GM18867 (cell line): ENCODE data around the gene SMAD1.
A peak's percentile ranks its signal among the peaks of the same experiment; 100 is the strongest.

Experiments
- ATAC-seq: cut with Tn5 transposase; IDR thresholded peaks from one replicate; pipeline ENCODE4 v1.9.1; 2021; ENCODE audit warnings: mild to moderate bottlenecking, moderate library complexity; ENCODE audit not compliant: unreplicated experiment

Gene SMAD1

DNA sequence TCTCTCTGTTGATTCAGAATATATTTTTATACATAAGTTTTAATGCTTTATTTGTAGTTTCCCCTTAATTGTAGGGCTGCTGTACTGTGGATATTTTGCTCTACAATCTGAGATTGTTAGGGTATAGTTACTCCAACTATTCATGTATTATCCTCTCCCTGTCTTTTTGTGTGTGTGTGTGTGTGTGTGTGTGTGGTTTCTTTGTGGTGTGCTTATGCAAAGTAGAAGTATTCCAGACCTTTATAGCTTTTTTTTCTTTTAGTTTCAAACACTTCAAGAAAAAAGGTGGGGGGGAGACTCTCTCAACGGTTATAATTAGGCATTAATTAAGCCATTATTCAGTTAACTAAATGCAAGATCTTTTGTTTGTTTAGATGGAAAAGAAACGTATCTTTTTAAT lies 6.7 kb downstream of the SMAD1 start:
- no peak for ATAC-seq

DNA sequence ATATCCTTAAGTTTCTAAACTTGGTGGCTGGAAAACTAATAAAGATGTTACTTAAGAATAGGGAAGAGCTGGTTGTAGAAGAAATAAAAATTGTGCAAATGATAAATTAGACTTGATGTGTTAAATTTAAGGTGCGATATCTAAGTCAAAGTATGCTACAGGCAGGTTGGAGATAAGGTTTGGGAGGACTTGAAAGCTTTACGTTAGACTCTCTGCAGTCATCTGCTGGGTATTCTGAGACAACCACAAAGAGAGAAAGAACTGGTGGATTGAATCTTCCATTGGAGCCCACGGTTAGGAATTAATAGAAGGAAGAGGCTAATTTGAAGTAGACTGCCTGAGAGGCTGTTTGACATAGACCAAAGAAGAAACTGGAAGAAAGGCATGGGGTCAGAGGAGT lies 7.9 kb downstream of the SMAD1 start:
- ATAC-seq = no peak

DNA sequence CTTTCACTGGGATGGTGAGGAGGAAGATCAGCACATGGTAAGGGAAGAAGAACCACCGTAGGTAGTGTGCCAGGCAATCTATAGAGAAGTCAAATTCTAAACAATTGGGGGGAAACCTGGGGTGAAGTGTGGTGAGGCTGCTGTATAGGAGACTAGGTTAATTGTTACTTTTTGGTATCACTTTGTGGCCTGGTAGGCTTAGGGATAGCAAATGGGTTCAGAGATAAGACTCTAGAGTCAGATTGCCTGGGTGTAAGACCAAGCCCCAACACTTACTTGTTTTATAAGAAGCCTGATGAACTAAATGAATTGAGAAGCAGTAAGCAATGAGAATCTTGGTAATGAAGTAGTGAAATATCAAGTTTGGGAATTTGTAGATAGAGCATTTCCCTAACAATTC lies 8.7 kb downstream of the SMAD1 start:
- ATAC-seq = no peak

DNA sequence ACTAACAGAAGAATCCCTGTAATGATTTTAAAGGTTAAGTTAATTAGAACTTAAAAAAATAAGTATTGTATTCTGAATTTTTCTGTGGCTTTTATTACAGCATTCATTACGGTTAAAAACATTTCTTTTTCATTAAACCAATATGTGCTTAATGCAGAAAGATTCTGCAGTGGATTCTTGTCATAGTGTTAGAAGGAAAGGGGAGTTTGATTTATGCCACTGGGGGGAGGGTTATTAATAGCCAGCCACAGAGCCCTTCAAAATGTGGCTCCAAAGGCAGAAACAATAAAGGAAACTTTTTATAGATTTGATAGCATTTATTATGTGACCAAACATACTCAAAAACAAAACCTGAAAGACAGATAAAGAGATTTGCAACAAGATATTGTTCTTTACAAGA lies 9.1 kb downstream of the SMAD1 start:
- ATAC-seq = no peak

DNA sequence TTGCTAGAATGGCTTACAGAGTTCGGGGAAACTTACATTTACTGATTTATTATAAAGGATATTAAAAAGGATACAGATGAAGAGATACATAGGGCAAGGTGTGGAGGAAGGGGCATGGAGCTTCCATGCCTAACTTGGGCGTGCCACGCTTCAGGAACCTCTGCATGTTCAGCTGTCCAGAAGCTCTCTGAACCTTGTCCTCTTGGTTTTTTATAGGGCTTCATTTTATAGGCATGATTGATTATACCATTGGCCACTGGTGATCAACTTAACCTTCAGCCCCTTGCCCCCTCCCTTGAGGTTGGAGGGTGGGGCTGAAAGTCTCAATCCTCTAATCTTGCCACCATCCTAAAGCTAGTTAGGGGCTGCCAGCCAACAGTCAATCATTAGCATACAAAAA lies 10.7 kb downstream of the SMAD1 start:
- ATAC-seq = no peak

DNA sequence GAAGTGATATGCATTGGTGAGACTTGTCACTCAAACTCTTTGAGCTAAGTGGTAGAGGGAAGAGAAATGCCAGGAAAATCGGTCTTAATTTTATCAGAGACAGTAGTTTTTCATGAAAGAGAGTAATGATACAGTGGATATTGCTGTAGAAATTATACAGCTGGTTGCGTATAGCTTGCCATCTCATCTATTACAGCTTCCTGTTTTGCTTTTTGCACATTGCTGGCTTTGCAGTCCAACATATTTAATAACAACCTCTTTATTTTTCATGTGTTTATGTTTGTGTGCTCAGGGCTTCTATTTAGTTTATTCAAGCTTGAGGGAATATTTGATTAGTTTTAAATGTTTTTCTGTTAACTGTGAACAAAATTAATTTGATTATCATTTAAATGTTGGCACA lies 11.5 kb downstream of the SMAD1 start:
- ATAC-seq = no peak

DNA sequence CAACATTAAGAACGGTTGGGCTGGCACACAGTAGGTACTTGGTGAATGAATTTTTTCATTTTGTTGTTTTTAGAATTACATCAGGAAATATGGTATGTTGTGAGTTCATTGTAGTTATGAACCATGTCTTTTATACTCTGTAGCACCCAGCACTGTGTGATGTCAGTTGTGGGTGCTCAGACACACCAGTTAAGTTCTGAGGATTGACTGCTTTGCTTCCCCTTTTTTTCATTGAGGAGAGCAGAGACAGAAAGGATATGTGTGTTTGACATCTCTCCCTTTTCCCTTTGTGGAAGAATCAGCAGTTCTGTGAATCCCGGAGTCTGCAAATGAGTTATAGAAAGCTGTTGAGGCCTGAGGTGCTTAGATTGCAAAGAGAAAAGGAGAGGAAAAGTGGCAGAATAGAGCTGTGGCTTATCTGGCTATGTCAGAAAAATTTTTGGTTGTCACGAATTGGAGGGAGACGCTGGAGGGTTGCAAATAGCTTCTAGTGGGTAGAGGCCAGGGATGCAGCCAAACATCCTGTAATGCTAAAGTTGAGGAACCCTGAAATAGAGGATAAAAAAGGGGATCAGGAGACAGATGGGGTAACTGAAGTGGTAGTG lies 13.1 kb downstream of the SMAD1 start:
- no peak for ATAC-seq

DNA sequence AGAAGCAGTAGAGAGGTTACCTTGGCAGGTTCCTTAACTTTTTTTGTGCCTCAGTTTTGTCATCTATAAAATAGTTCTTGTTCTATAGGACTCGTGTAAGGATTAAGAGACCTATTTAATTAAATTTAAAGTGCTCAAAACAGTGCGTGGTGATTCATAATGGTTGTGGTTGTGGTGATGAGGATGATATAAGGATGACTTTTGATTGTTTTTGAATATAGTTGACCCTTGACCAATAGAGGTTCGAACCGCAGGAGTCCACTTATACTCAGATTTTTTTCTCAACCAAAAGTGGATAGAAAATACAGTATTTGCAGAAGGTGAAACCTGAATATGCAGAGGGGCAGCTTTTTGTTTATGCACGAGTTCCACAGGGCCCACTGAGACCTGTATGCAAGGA lies 14.6 kb downstream of the SMAD1 start:
- no peak for ATAC-seq

DNA sequence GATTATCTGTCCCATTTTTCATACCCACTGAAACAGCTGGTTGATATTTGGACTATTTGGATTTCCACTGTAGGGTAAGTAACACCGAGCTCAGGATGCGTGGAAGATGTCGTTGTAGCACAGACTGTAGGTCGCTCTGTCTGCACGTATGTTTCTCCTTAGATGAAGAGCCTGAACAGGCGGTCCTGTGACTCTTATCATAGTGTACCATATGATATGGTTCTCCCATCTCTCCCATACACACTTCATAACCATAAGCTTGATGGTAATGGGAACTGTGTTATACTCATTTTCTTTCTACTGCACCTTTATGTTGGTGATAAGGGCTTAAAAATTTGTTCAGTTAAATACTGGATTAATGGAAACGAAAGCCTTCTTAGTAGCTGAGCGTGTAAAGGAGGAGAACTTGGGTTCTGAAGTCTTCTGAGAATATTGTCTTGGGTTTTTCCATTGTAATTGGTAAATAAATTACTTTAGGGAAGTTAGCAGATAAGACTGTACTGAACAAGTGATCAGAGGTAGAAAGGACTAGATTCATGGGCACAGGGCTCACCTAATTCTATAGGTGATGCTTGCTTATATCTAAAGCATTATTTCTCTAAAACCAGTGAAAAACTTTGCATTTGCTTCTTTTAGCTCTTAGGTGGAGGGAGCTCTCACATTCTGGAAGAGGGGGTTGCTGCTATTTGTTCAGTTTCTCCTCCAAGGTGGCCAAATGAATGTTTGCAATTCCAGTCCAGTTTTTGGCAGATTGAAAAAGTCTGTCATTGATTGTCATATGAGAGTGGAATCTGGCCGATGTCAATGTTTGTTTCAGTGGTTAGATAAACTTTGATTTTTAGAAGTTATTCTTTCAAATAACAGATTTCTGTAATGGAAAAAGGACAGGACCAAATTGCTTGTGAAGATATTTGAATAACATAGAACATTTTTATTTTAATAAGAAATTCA lies 15.8 kb downstream of the SMAD1 start:
- no peak for ATAC-seq

DNA sequence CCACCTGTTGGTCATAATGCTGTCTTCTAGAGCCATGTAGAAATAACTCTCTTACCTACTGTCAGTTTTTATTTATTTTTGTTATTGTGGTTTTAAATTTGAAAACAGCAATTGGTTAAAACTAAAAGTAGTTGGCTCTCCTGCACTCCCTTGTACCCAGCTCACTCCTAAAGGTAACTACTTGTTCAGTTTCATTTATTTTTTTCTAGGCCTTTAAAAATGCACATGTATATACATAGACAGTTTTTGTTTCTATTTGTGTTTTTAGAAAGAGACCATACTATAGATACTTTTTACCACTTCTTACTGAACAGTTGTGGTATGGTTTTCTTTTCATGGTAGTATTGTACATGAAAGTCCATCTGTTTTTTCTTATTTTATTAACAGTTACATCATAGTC lies 16.8 kb downstream of the SMAD1 start:
- ATAC-seq = peak; percentile 77

DNA sequence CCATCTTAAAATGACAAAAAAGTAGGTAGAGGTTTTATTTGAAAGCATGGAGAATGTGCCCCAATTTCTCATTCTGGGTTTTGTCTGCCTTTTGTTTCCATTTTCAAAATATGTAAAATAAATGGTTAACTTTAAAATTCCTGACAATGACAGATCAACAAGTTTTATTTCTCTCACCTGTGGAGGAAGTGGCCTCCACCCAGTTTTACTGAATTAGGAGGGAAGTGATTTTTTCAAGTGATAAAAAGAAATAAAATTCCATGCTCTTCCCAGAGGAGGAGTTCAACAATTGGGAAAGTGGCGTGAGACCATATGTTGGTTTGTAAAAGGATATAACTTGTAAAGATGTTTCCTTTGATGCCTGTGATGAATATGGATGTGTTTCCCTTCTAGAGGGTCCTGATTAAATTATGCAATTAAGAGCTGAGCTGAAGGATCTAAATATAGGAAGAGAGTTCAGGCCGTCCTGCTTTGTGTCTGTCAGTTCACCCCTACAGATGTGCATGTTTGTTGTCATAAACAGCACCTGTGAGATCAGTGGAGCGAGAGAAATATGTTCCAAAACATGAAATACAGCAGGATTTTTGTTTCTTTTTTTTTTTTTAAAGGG lies 19.5 kb downstream of the SMAD1 start:
- ATAC-seq = peak; percentile 53

DNA sequence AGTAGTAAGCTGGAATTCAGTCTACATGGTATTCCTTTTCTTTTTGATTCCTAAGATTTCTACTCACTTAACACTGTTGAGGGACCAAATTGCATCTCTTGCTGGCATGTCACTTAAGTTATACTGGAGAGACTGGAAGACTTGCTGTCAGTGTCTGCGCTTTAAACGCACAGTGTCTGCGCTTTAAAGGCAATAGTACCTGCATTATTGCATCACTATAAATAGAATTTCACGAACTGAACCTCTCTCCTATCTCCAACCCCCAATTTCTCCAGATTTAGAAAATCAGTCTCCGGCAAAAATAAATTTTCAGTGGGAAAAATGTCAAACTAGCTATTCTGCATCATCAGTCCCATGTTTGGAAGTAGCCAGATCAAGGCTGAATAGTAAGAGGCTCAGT lies 21.2 kb downstream of the SMAD1 start:
- no peak for ATAC-seq

DNA sequence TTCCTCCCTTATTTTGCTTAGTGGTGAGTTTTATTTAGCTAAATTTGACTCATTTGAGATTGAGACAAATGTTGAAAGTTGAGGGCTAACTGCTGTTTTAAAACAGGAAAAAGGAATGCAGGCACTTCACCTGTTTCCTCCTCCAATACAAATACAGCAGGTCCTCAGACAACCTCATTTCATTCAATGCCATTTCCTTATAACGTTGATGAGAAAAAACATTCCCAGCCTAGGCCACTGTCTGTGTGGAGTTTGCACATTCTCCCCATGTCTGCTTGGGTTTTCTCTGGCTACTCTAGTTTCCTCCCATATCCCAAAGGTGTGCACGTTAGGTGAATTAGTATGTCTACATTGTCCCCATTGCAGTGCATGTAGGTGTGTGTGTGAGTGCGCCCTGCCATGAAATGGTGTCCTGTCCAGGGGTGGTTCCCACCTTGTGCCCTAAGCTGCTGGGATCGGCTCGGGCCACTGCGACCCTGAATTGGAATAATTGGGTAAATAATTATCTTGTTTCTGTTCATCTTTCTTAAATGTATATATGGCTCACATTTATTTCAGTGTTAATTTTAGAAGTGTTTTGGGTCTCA lies 21.9 kb downstream of the SMAD1 start:
- ATAC-seq = no peak

DNA sequence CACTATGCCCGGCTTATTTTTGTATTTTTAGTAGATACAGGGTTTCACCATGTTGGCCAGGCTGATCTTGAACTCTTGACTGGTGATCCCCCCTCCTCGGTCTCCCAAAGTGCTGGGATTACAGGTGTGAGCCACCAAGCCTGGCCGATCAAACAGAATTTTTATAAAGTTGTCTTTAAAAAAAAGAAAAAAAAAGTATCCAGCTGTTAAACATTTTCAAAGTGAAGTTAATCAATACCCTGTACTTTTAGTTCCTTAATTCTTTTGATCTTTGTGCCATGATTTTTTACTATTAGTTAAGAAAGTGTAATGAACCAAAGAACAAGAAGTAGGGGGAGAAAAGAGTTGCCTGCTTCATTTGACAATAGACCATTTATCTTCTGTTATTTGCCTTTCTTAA lies 24.3 kb downstream of the SMAD1 start:
- no peak for ATAC-seq

DNA sequence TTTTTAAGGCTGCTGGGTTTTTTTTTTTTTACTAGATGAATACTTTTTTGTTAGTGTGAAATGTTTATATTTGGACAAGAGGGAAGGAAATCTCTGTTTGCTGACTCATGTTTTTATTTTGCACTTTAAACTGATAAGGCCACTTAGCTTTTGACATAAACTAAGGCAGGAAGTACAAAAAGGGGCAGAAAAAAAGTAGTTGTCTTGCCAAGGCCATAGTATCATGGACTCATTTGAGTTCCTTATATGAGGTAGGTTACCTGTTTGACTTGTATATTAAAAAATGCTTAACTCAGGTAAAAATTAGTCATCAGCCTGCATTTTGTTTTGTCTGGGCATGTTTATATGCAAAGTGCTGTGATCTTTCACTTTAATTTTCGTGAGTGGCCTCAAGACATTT lies 26.0 kb downstream of the SMAD1 start:
- no peak for ATAC-seq

DNA sequence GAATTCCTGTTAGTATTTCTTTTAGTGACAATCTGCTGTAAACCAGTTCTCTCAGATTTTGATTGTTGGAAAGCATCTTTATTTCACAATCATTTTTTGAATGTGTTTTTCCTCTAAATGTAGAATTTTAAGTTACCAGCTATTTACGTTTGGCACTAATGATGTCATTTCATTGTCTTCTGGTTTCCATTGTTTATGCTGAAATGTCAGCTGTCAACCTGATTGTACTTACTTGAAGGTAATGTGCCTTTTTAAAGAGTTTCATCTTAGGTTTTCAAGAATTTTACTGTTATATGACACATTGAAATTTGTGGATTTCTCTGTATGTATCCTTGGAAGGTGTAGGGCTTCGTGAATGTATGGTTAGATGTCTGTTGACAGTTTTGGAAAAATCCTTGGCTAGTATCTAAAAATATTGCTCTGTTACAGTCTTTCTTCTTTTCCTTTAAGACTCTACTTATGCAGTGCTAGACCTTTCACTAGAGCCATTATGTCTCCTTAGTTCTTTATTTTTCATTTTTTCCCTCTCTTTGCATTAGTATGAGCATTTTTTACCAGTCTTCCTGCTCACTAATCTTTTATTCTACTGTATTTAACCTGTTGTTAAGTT lies 30.4 kb downstream of the SMAD1 start:
- no peak for ATAC-seq

DNA sequence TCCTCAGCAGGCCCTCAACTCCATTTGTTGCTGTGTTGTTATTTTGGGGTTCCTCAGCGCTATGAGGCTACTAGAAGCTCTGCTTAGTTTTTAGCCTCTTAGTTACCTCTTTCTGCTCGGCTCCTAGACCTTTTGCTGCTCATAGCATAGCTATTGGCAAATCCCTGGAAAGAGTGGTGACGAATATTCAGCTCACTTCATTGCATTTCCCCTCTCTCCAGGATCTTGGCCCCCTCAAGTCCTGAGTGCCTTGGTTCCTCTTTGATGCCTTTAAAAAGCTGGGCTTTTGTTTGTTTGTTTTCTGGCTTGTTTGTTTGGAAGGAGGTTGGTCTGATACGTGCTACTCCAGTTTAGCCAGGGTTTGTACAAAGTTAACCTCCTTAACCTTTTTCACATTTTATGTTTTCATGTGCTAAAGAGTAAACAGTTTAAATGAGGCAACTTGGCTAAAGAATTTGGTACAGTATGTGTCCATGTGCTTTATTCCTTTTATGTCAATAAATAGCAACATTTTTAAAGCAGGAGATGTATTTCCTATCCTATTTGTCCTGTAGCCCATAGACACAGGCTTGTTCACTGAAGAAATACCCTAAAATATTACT lies 31.5 kb downstream of the SMAD1 start:
- no peak for ATAC-seq

DNA sequence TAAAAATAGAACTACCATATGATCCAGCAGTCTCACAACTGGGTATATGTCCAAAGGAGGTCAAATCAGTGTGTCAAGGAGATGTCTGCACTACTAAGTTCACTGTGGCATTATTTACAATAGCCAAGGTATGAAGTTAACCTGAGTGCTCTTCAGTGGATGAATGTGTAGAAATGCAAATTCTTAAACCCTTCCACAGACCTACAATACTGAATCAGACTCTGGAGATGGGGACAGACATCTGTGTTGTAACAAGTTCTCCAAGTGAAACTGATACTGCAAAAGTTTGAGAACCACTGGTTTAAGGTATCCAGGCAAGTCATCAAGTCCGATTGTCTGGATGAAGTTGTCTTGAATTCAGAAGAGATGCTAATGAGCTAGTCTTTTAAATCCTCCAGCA lies 38.5 kb downstream of the SMAD1 start:
- peak; percentile 43 for ATAC-seq

DNA sequence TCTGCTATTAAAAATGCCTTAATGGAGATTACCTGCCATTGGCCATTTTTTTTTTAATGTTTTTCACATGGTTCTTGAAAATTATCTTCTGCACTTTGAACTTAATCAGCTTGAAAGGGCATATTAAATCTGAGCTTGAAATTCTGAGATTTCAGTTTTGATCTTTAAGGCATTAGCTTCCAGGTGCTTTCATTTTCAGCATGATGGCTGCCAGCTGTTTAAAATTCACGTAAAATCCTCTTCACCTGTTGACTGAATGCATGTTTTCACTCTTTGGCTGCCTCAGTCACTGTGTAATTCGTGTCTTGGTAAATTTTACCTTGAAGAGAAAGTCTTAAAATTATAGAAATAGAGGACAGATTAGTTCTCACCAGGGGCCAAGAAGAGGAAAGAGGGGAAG lies 39.6 kb downstream of the SMAD1 start:
- peak; percentile 45 for ATAC-seq

DNA sequence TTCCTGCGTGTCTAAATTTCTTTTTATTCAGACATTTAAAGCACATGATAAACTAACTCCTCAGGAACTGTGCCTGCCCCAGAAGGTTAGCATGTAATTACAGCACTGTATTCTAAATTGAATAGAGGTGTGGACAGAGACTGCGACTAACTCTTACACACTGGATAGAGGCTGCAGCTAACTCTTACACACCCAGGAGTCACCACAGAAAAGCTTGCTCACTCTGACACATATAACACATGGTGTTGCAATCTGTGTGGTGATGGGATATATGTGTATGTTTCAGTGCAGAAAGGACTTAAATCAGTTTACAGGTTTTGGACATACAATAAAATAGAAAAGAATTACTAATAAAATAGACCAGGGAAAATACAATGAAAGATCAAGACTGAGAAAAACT lies 41.5 kb downstream of the SMAD1 start:
- ATAC-seq = no peak

DNA sequence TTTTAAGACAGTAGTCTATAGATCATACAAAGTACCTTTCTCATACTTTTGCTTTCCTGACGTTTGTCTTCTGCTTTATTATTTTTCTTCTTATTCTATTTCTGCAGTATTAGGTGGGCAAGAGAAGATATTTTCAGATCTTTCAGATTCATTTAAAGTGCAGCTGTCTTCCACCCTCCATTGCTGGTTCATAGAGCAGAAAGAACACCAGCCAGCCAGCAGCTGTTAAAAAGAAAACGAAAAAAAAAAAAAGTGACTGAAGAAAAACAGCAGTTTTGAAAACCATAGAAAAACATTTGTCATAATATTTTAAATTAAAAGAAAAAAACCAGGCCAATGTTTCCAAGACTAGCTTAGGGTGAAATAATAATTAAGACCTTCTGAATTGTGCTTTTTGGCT lies 42.9 kb downstream of the SMAD1 start:
- peak; percentile 35 for ATAC-seq
